Fibroblast of upper back skin (primary cell): Measurements from ENCODE around the gene EEPD1.
"Not testable (repeated sequence)": the region's sequence is repeated elsewhere in the genome, so short reads cannot be mapped to it uniquely, and the experiment has no call there.

Experiments used
- DNase-seq: peaks from one replicate; pipeline ENCODE4 v3.0.0-alpha.2; 2013

Gene EEPD1

DNA sequence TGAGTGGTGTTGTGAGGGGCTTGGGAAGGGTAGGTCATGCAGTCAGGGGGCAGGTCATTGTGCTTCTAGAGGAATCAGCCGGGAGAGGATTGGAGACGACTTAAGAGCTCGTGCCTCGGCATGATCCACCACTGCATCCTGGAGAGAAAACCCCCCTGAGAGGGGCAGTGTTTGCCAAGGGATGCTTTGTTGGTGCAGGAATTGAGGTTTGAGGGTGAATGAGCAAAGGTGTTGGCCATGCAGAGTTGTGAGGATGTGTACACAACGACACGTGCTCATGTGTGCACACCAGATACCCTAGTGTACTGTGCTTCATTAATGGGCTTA lies 151.0 kb downstream of the EEPD1 start:
- DNase-seq = no peak

- DNase-seq = no peak
Observed at GRCh38 chr7:36305226-36305625, 152.2 kb downstream of the EEPD1 start.

GRCh38 chr7:36305648-36306047 lies 152.6 kb downstream of the EEPD1 start:
- DNase-seq = no peak

GRCh38 chr7:36306222-36306621 lies 153.2 kb downstream of the EEPD1 start:
- DNase-seq = no peak

GRCh38 chr7:36306722-36307121 lies 153.7 kb downstream of the EEPD1 start:
- DNase-seq = no peak

GRCh38 chr7:36308031-36308430 lies 155.0 kb downstream of the EEPD1 start:
- DNase-seq = no peak

DNA sequence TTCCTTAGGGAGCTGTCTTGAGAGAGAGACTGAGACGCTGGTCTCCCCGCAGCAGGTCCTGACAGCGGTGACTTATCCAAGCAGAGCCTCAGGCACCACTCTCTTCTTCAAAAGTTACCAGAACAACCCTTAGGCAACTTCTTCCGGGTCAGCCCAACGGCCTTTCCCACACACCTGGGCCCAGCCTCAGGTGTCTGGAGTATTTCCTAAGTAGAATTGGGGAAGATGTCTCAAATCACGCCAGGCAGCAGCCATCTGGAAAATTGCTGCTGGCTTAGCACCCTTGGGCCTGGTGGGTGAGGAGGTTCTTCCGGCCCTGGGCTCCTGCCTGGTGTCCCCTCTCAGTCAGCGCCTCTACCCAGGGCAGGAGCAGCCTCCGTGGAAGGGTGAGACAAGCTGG lies 156.2 kb downstream of the EEPD1 start:
- no peak for DNase-seq

DNA sequence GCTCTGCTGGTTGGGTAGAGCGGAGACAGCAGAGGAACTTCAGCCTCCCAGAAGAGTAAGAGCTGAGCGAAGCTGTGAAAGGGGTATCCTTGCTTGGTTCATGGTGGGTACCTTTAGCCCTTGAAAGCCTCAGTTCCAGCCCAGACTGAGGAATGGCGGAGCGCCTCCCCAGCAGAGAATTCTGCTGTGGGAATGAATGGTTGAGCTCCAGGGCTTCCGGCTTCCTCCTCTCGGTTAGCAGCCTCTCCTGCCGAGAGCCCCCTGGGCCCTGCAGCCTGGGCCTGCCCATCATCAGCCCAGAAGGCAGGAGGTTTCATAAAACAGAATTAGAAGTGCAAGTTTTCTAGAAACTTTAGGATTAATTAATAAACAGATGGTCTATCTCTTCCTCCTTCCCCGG lies 156.7 kb downstream of the EEPD1 start:
- no peak for DNase-seq

GRCh38 chr7:36310897-36311296 lies 157.8 kb downstream of the EEPD1 start:
- no peak for DNase-seq

- DNase-seq = no peak
Observed at GRCh38 chr7:36311539-36311938, 158.5 kb downstream of the EEPD1 start.

- DNase-seq = no peak
Observed at GRCh38 chr7:36312064-36312914, 159.2 kb downstream of the EEPD1 start.

DNA sequence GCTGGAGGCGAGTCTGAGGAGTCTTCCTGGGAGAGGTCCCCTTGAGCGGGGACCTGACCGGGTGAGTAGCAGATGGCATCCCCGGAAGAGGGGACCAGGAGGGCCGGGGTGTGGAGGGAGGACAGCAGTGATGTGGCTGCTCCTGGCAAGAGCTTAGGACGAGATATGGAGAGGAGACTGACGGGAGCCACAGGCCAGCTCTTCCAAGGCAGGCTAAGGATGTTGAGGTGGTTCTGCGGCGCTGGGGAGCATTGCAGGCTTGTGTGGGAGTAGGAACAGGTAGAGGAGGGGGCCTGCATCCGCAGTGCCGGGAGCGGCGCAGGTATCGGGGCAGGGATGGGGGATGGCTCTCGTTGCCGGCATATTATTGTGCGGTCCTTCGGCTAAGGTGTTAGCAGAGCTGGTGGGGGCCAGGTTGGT lies 159.9 kb downstream of the EEPD1 start:
- no peak for DNase-seq

GRCh38 chr7:36313607-36314006 lies 160.6 kb downstream of the EEPD1 start:
- DNase-seq = no peak

GRCh38 chr7:36314491-36314890 lies 161.4 kb downstream of the EEPD1 start:
- no peak for DNase-seq

DNA sequence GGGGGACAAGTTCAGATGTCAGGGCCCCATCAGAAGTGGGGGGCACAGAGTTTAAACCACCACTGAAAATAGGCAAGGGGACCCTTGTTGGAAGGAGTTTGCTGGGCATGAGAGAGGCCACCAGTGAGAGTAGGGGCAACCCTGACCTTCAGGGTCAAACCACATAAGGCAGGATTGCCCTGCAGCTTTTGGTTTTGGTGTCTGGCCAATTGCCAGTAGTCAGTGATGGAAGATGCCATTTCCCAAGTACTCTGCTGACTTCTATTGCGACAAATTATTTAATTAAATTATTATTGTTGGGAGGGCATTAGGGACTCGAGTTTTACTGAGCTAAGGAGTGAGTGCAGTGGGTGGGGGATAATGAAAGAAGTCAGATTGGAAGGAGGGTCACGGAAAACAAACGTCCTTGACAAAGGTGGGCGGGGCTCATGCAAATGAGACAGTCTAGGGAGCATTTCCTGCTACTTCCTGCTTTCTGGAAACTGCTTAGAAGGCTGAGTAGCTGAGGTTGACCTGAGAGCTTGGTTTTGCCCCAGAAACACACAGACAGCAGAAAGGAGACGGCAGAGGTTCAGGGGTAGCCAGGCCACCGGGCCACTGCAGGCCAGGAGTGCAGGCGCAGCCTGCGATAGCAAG lies 162.4 kb downstream of the EEPD1 start:
- DNase-seq = no peak

DNA sequence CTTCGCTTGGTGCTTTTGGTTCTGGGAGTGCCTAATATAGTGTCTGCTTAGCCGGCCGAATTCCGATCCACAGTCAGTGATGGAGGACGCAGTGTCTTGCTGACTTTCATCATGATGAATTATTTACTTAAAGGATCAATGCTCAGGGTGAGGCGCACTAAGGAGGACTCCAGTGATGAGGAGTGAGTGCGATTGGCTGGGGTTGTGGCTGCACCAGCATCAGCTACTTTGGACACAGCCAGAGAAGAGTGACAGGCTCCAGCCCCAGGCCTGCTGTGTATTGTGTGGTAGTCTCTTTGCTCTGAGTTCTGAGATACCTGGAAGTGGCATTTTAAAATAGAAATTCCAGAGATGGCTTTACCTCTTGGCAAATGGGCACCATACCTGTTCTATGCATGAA lies 163.3 kb downstream of the EEPD1 start:
- no peak for DNase-seq

DNA sequence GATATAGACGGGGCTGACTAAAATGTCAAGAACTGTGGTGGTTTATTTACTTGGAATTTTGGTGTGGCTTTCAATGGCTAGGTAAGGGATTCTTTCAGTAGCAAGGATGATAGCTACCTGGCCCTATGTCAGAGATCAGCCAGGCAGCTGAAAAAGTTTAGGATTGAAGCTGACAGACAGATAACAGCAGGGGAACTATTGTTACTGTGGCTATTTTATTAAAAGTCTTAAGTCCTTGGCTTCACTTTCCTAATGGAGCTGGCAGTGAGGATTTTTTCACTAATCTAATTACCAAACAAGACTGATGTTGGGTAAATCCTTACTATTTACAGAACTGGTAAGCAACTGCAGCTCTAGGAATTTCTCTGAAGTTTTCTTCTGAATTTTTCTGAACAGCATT lies 164.2 kb downstream of the EEPD1 start:
- DNase-seq = no peak

- no peak for DNase-seq
Observed at GRCh38 chr7:36318116-36318515, 165.1 kb downstream of the EEPD1 start.

GRCh38 chr7:36321284-36321683 lies 168.2 kb downstream of the EEPD1 start:
- DNase-seq = not testable (repeated sequence)

DNA sequence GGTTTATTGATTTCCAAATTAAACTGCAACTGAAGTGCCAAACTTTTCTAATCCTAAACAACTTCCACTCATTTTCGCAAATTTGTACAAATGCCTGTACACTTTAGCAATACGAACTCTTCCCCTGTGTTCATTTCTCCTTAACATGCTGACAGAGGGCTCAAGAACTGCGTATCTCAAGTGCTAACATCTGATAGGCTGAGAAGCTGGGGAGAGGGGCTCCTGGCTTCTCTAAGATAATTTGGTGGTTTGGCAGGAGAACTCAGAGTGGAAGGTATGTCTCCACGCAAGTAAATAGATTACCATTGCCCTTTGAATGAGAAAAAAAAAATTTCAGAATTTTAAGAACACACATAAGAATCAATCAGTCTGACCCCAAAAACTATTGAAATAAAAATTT lies 183.3 kb downstream of the EEPD1 start:
- DNase-seq = no peak

DNA sequence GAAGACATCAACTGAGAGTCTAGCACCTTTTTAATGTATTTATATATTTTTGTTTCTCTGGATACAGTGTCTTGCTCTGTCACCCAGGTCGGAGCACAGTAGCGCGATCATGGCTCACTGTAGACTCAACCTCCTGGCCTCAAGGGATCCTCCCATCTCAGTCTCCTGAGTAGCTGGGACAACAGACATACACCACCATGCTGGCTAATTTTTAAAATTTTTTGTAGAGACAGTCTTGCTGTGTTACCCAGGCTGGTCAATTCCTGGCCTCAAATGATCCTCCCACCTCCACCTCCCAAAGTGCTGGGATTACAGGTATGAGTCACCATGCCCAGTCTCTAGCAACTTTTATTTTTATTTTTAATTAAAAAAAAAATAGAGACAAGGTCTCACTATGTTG lies 185.2 kb downstream of the EEPD1 start:
- DNase-seq = no peak

- no peak for DNase-seq
Observed at GRCh38 chr7:36343548-36343947, 190.5 kb downstream of the EEPD1 start.

DNA sequence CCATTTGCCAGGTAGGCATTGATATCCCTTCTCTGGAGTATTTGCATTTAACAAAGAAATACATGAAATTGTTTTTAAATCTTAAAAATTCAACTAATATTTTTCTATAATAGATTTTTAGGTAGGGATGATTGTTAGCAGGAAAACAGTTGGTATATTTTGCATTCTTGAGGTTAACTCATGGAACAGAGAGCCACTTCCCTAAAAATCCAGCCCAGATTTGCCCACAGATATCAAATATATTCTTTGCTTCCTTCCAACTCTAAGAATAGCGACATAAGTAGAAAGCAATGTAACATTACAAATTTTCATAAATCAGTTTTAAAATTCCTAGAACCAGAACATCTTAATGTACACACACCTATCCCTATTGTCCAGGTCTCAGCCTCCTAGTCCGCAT lies 191.6 kb downstream of the EEPD1 start:
- no peak for DNase-seq

DNA sequence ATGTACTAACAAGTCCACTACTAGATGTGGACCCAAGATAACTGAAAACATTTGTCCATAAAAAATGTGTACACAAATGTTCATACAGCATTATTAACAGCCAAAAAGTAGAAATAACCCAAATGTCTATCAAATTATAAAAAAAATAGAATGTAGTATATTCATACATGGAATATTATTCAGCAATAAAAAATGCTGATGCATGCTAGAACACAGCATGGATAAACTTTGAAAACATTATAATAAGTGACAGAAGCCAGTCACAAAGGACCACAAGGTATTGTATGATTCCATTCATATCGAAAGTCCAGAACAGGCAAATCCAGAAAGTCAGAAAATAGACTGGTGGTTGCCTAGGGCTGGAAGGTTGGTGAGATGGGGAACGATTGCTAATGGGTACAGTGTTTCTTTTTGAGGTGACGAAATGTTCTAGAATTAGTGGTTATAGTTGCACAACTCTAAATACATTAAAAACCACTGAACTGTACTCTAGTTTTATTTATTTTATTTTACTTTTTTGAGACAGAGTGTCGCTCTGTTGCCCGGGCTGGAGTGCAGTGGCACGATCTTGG lies 193.3 kb downstream of the EEPD1 start:
- DNase-seq = no peak
